CD14-positive monocyte (primary cell): ENCODE results near the gene RXFP1. TPM values are rescaled to one million over a fixed set of nuclear protein-coding genes. Genes with fewer than 3 reads are reported as not detected.

ENCODE experiments used
- DNase-seq, 3 donors: peaks; one replicate each; pipeline ENCODE4 v3.0.0-alpha.2; 2011 to 2022
- H2AFZ ChIP-seq: 2 replicates; pipeline ENCODE4 v1.6.0; 2012; ENCODE audit warnings: mild to moderate bottlenecking, low read depth, low read length, inconsistent platforms; ENCODE audit not compliant: insufficient read depth, poor library complexity, severe bottlenecking
- H3K27ac ChIP-seq, 2 donors: 1 replicate in 1 of 2; 2 replicates in 1 of 2; pipeline ENCODE4 v1.5.1; 2012 to 2013; ENCODE audit warnings: low read length in 2 of 2, control low read depth in 1 of 2, inconsistent platforms in 1 of 2, low read depth in 1 of 2, mild to moderate bottlenecking in 1 of 2
- H3K27me3 ChIP-seq, 2 donors: one replicate each; pipeline versions ENCODE4 v1.6.0 to v1.6.1; 2011 to 2013; ENCODE audit warnings: low read length in 2 of 2; ENCODE audit not compliant: control insufficient read depth in 2 of 2, insufficient read depth in 2 of 2
- H3K36me3 ChIP-seq, 2 donors: replicated peaks in 1 of 2; 1 replicate in 1 of 2; 2 replicates in 1 of 2; pipeline versions ENCODE4 v1.5.1 to v1.6.1; 2012 to 2013; ENCODE audit warnings: low read length in 2 of 2, control low read depth in 1 of 2, inconsistent platforms in 1 of 2, mild to moderate bottlenecking in 1 of 2; ENCODE audit not compliant: insufficient read depth in 2 of 2, control insufficient read depth in 1 of 2
- H3K4me1 ChIP-seq, 2 donors: 1 replicate in 1 of 2; 2 replicates in 1 of 2; pipeline versions ENCODE4 v1.5.1 to v1.6.1; 2012 to 2013; ENCODE audit warnings: low read length in 2 of 2, control low read depth in 1 of 2, inconsistent platforms in 1 of 2, mild to moderate bottlenecking in 1 of 2, moderate library complexity in 1 of 2; ENCODE audit not compliant: insufficient read depth in 2 of 2, control insufficient read depth in 1 of 2
- H3K4me2 ChIP-seq: replicated peaks from 2 replicates; pipeline ENCODE3; 2012; ENCODE audit warnings: low read length, moderate library complexity, mild to moderate bottlenecking; ENCODE audit not compliant: poor library complexity, severe bottlenecking; ENCODE audit errors: extremely low read depth
- H3K4me3 ChIP-seq, 3 experiments: fragments of 200-600 bp in 1 of 3; sonication (generic) in 1 of 3; replicated peaks in 1 of 3; 1 replicate in 2 of 3; 2 replicates in 1 of 3; pipeline ENCODE4 v1.5.1; 2011 to 2013; ENCODE audit warnings: low read length in 3 of 3, mild to moderate bottlenecking in 3 of 3, control low read depth in 2 of 3, low read depth in 2 of 3, inconsistent platforms in 1 of 3, moderate library complexity in 1 of 3
- H3K79me2 ChIP-seq: 2 replicates; pipeline ENCODE4 v1.6.0; 2012; ENCODE audit warnings: mild to moderate bottlenecking, control low read depth, inconsistent platforms, low read length, moderate library complexity; ENCODE audit not compliant: insufficient read depth
- H3K9ac ChIP-seq: 2 replicates; pipeline ENCODE4 v1.6.0; 2017; ENCODE audit warnings: low read length, mild to moderate bottlenecking; ENCODE audit not compliant: insufficient read depth, poor library complexity, severe bottlenecking
- H3K9me3 ChIP-seq, 2 donors: replicated peaks in 1 of 2; 1 replicate in 1 of 2; 2 replicates in 1 of 2; pipeline versions ENCODE4 v1.5.1 to v1.6.1; 2012 to 2013; ENCODE audit warnings: low read length in 2 of 2, control low read depth in 1 of 2; ENCODE audit not compliant: control insufficient read depth in 1 of 2, insufficient read depth in 1 of 2
- H4K20me1 ChIP-seq: 2 replicates; pipeline ENCODE4 v1.6.0; 2012; ENCODE audit warnings: mild to moderate bottlenecking, low read length, control low read depth, moderate library complexity; ENCODE audit not compliant: insufficient read depth
- H3K27ac Mint-ChIP-seq, 7 donors: one replicate each; pipeline ENCODE4 v1.8.0; 2020; ENCODE audit warnings: mild to moderate bottlenecking in 7 of 7, mixed read lengths in 7 of 7, moderate library complexity in 6 of 7, inconsistent platforms in 2 of 7
- H3K27me3 Mint-ChIP-seq, 3 donors: one replicate each; pipeline ENCODE4 v1.8.0; 2021 to 2022; ENCODE audit warnings: low read depth in 3 of 3, mild to moderate bottlenecking in 3 of 3, mixed read lengths in 3 of 3, moderate library complexity in 3 of 3, inconsistent platforms in 1 of 3
- H3K36me3 Mint-ChIP-seq, 2 donors: one replicate each; pipeline ENCODE4 v1.8.0; 2020; ENCODE audit warnings: mixed read lengths in 2 of 2, inconsistent platforms in 1 of 2, mild to moderate bottlenecking in 1 of 2
- H3K4me1 Mint-ChIP-seq: one replicate; pipeline ENCODE4 v1.8.0; 2020; ENCODE audit warnings: mild to moderate bottlenecking, mixed read lengths
- H3K4me3 Mint-ChIP-seq, 2 donors: one replicate each; pipeline ENCODE4 v1.8.0; 2020; ENCODE audit warnings: mild to moderate bottlenecking in 2 of 2, mixed read lengths in 2 of 2, moderate library complexity in 1 of 2
- H3K9me3 Mint-ChIP-seq, 7 donors: one replicate each; pipeline ENCODE4 v1.8.0; 2020 to 2022; ENCODE audit warnings: mixed read lengths in 7 of 7, mild to moderate bottlenecking in 6 of 7, moderate library complexity in 6 of 7, inconsistent platforms in 2 of 7
- CTCF ChIP-seq: fragments of 200-600 bp; IDR thresholded peaks from one replicate; pipeline ENCODE4 v1.8.0; 2022; ENCODE audit warnings: antibody characterized with exemption, mild to moderate bottlenecking
- WGBS: methylation state at CpG from one replicate; pipeline ENCODE4 v1.1.5; 2013; ENCODE audit warnings: missing lambda C conversion rate; ENCODE audit not compliant: insufficient coverage; 5-methylcytosine and 5-hydroxymethylcytosine counted together
- intact Hi-C, 2 donors: fragments of 100-400 bp; cut with micrococcal nuclease; formaldehyde crosslinking; loops; one replicate each; pipeline versions ENCODE4 v1.15.0 to v1.15.1; 2023
- polyA plus RNA-seq, 3 donors: library from polyadenylated mRNA; depleted of rRNA in 1 of 3; unstranded in 2 of 3; stranded (reverse) in 1 of 3; fragments of 300-500 nt in 2 of 3; fragments of >200 nt in 1 of 3; fragmentation: Illumina TruSeq in 2 of 3; gene quantifications; 1 replicate in 2 of 3; 2 replicates in 1 of 3; pipeline ENCODE4 v1.2.3, GENCODE V29; 2012 to 2021

Gene RXFP1
- polyA plus RNA-seq, 3 donors, result 0.03 to 0.11 TPM; not detected in 1

GRCh38 chr4:158671915-158672806, 150.5 kb downstream of the RXFP1 start, which contains the start of gene ETFDH:
TSS of gene ETFDH (plus strand) at chr4:158672296. CDS start at chr4:158672457, 161 bp downstream.
- intact Hi-C loops, result loop anchor here (5.0 to 10.0 kb wide), 2 partner anchors 45 to 53 kb away; partner anchors contain the start of gene PPID (in 1 of the 2)
- H3K9ac ChIP-seq, result peak within 1 kb of the TSS; percentile 81
- no peaks in the 10 kb centered on the region for H4K20me1 ChIP-seq
- Mint-ChIP-seq H3K9me3 (no peaks in the 10 kb centered on the region), H3K4me1 (peaks cover 28% of the 10 kb centered on the region), H3K4me3 (peak within 1 kb of the TSS; percentile 96 to 97), H3K27ac (peak within 1 kb of the TSS; percentile 92 to 99 (median 97)), H3K36me3 (peaks cover 2 to 7% of the 10 kb centered on the region in 2 donors), H3K27me3 (no peaks in the 10 kb centered on the region)
- TF ChIP-seq CTCF, result peak; percentile 60
- peak within 1 kb of the TSS; percentile 94 for H3K4me2 ChIP-seq
- H2AFZ ChIP-seq, result peak within 1 kb of the TSS; percentile 98
- H3K4me3 ChIP-seq, result peak within 1 kb of the TSS; percentile 73 to 99 (median 98)
- H3K9me3 ChIP-seq, result no peaks in the 10 kb centered on the region
- DNase-seq, result peak; percentile 96 to 99 (median 99)
- H3K27me3 ChIP-seq, result no peaks in the 10 kb centered on the region
- peaks cover 0 to 6% of the 10 kb centered on the region in 2 donors for H3K36me3 ChIP-seq
- H3K79me2 ChIP-seq, result peaks cover 76% of the 10 kb centered on the region
- H3K4me1 ChIP-seq, result peaks cover 20 to 32% of the 10 kb centered on the region in 2 donors
- peak within 1 kb of the TSS; percentile 94 to 95 for H3K27ac ChIP-seq
- under 1% methylated on average over 52 of the region's 60 CpGs for WGBS

DNA sequence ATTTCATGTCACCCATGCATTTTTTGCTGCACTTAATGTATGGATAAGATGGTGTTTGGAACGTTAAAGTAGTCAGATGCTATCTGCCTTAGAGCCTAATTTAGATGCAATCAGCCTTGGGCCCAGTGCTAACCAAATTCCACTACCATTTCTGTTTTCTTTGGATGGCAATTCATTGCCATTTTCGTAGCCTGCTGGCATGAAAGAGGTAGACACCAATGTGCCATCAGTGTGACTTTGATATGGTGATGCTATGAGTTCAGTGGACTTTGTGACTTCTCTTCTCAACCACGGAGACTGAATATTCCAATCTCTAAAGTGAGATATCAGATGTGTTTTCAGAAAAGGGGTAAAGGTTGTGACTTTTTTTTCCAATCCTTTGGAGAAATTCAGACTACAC, 152.0 kb downstream of the RXFP1 start:
- peaks cover 17 to 26% of the 10 kb centered on the region in 2 donors for H3K4me1 ChIP-seq
- WGBS, result no CpG with 5 or more reads among the region's 3 CpGs
- peaks cover 0 to 6% of the 10 kb centered on the region in 2 donors for H3K36me3 ChIP-seq
- DNase-seq, result no peak
- peaks cover 26% of the 10 kb centered on the region for H3K4me1 Mint-ChIP-seq
- no peaks in the 10 kb centered on the region for H3K27me3 ChIP-seq
- H3K9me3 Mint-ChIP-seq, result no peaks in the 10 kb centered on the region
- intact Hi-C loops, result loop anchor here (5.0 to 10.0 kb wide), 2 partner anchors 44 to 51 kb away; partner anchors contain the start of gene PPID (in 1 of the 2)
- H3K27me3 Mint-ChIP-seq, result no peaks in the 10 kb centered on the region
- peaks cover 69% of the 10 kb centered on the region for H3K79me2 ChIP-seq
- H3K4me3 Mint-ChIP-seq, result no peak overlapping the region
- TF ChIP-seq CTCF, result no peak
- no peak overlapping the region for H3K9ac ChIP-seq
- no peak overlapping the region for H3K4me3 ChIP-seq
- no peaks in the 10 kb centered on the region for H4K20me1 ChIP-seq
- peaks cover 0 to 8% of the 10 kb centered on the region in 2 donors for H3K36me3 Mint-ChIP-seq
- H3K4me2 ChIP-seq, result no peak overlapping the region
- H3K27ac ChIP-seq, result no peak overlapping the region
- H3K9me3 ChIP-seq, result no peaks in the 10 kb centered on the region
- peak overlapping the region in 1 of 7 donors; percentile 10 for H3K27ac Mint-ChIP-seq
- no peak overlapping the region for H2AFZ ChIP-seq
